Testis (tissue), 2 donors: ENCODE results near the gene DMTF1.

ENCODE experiments used
- CTCF ChIP-seq, 3 experiments: fragments of 450-650 bp in 2 of 3; fragments of 200-600 bp in 1 of 3; sonication (generic) in 1 of 3; IDR thresholded peaks; one replicate each; pipeline ENCODE4 v1.5.1; 2016 to 2019; ENCODE audit warnings: antibody characterized with exemption in 3 of 3, mild to moderate bottlenecking in 2 of 3, moderate library complexity in 1 of 3
- POLR2A ChIP-seq: fragments of 450-650 bp; IDR thresholded peaks from one replicate; pipeline ENCODE4 v1.6.1; 2017; ENCODE audit warnings: antibody characterized with exemption, mild to moderate bottlenecking, moderate library complexity

GRCh38 chr7:87147500-87147899 lies 4.8 kb upstream of the DMTF1 start:
- TF ChIP-seq CTCF (IDR thresholded peaks at IDR 0.05), result no peak
- TF ChIP-seq POLR2A, result no peak
